Neuron (in vitro differentiated cells): ENCODE measurements around the gene CNN3.
A peak's percentile ranks its signal among the peaks of the same experiment; 100 is the strongest.

ENCODE experiments used
- H2AFZ ChIP-seq: one replicate; pipeline ENCODE4 v1.6.1; 2013; ENCODE audit warnings: low read depth, mild to moderate bottlenecking, inconsistent platforms, low read length, moderate library complexity
- H3K27me3 ChIP-seq: one replicate; pipeline ENCODE4 v1.6.1; 2013; ENCODE audit warnings: low read length; ENCODE audit not compliant: insufficient read depth
- H3K36me3 ChIP-seq: one replicate; pipeline ENCODE4 v1.6.1; 2013; ENCODE audit warnings: low read length; ENCODE audit not compliant: insufficient read depth
- H3K4me1 ChIP-seq: one replicate; pipeline ENCODE4 v1.6.1; 2013; ENCODE audit warnings: low read length; ENCODE audit not compliant: insufficient read depth
- H3K4me3 ChIP-seq: 2 replicates; pipeline ENCODE4 v1.5.1; 2013; ENCODE audit warnings: mild to moderate bottlenecking, low read length, moderate library complexity
- H3K9me3 ChIP-seq: one replicate; pipeline ENCODE4 v1.6.1; 2013; ENCODE audit warnings: low read length

CNN3 gene

DNA sequence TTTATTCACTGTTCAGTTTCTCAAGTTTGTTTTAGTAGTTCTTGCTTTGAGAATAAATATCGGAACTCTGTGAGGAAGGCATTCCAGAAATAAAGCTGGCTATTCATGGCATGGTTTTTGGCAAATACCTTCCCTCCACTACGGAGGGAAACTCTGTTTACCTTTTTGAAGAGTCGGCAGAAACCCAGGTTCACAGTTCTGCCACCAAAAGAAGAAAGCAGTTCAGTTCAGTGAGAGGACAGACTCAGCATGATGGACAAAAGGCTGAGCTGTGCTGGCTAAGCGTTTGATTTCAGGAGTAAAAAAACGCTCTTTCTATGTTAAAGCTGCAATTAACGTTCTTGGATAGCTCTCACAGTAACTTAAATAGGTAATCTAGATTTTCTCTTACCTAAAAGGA lies 42.4 kb downstream of the CNN3 start:
- peak overlapping the region; percentile 34 for H2AFZ ChIP-seq
- H3K27me3 ChIP-seq: no peaks in the 10 kb centered on the region
- peaks cover 31% of the 10 kb centered on the region for H3K4me1 ChIP-seq
- no peaks in the 10 kb centered on the region for H3K9me3 ChIP-seq
- H3K36me3 ChIP-seq: no peaks in the 10 kb centered on the region
- no peak overlapping the region for H3K4me3 ChIP-seq

DNA sequence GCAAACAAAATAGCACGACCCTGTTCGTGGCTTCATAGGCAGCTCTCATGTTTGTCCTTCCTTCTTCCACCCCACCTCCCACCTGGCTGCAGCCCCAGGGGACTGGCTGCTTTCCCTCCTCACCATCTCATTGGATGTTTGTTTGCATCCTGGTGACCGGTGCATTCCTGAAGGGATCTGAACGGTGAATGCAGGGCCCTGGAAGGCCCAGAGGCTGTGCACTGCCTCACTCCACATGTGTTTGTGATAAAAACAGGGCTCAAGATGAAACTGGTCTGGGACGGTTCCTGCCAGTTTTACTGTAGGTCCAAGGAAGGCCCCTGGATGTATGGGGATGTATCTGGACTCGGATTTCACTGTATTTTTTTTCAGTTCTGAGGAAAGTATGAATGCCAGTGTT lies 42.8 kb downstream of the CNN3 start:
- no peaks in the 10 kb centered on the region for H3K27me3 ChIP-seq
- H3K4me3 ChIP-seq: no peak overlapping the region
- H3K4me1 ChIP-seq: peaks cover 30% of the 10 kb centered on the region
- H3K9me3 ChIP-seq: no peaks in the 10 kb centered on the region
- H3K36me3 ChIP-seq: no peaks in the 10 kb centered on the region
- peak overlapping the region; percentile 34 for H2AFZ ChIP-seq

GRCh38 chr1:94883691-94884090 lies 43.2 kb downstream of the CNN3 start:
- peak overlapping the region; percentile 34 for H2AFZ ChIP-seq
- H3K9me3 ChIP-seq: no peaks in the 10 kb centered on the region
- H3K36me3 ChIP-seq: no peaks in the 10 kb centered on the region
- no peaks in the 10 kb centered on the region for H3K27me3 ChIP-seq
- peaks cover 27% of the 10 kb centered on the region for H3K4me1 ChIP-seq
- H3K4me3 ChIP-seq: no peak overlapping the region

DNA sequence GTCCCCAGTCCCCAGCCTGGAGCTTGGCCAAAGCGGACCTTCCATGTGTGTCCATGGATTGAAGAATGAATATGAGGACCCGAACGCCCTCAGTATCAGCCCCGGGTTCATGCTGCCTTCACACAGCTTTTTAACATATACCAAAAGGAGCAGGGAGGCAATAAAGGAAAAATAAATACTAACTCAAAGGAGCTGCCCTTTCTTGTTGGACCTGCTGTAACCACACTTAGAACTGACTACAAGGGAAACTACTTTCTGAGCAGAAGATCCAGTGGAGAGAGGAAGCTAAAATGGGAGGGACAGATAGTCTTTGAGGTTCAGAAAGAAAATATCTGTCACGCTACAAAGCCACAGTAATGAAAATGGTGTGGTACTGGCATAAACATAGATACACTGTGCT lies 48.6 kb downstream of the CNN3 start:
- no peak overlapping the region for H3K4me3 ChIP-seq
- no peak overlapping the region for H2AFZ ChIP-seq
- no peaks in the 10 kb centered on the region for H3K27me3 ChIP-seq
- H3K36me3 ChIP-seq: no peaks in the 10 kb centered on the region
- H3K9me3 ChIP-seq: peaks cover 2% of the 10 kb centered on the region
- peaks cover 5% of the 10 kb centered on the region for H3K4me1 ChIP-seq

DNA sequence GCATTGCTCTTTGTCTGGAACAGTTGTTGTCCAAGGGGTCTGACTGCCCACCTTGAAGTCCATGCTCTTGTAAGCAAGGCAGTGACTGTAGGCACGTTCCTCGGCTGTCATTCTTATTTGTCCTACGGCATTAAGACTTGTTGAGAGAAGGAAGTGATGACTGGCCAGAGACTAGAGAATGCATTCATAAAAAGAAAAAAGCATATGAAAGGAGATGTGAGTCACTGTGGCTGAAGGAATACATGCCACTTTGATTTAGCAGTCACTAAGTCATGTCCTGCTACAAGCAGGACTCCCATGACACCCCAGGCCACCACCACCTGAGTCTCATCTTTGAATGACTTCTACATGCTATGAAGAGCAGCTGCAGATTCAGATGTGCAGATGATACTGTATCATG lies 50.5 kb downstream of the CNN3 start:
- peaks cover 8% of the 10 kb centered on the region for H3K4me1 ChIP-seq
- H3K27me3 ChIP-seq: no peaks in the 10 kb centered on the region
- H3K4me3 ChIP-seq: no peak overlapping the region
- H3K9me3 ChIP-seq: peaks cover 2% of the 10 kb centered on the region
- no peak overlapping the region for H2AFZ ChIP-seq
- no peaks in the 10 kb centered on the region for H3K36me3 ChIP-seq

DNA sequence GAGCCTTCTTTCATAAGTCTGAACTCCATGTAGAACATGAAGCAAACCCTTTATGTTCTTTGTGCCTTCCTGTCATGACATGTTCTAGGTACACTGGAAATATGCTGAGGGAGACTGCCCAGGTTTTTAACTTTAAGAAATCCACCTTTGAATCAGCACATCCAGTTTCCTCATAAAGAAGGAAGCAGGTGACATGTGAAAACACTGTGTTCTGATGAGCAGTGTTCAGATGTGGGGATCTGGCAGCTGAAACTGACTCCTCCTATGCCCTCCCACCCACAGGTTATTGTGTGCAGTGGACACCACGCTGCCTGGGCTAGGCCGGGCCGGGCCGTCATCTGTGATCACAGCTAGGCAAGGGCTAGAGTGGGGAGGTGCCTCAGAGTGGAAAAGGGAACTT lies 51.1 kb downstream of the CNN3 start:
- H3K36me3 ChIP-seq: no peaks in the 10 kb centered on the region
- no peak overlapping the region for H3K4me3 ChIP-seq
- no peak overlapping the region for H2AFZ ChIP-seq
- H3K9me3 ChIP-seq: peaks cover 2% of the 10 kb centered on the region
- peaks cover 8% of the 10 kb centered on the region for H3K4me1 ChIP-seq
- H3K27me3 ChIP-seq: no peaks in the 10 kb centered on the region

GRCh38 chr1:94874423-94874822 lies 52.5 kb downstream of the CNN3 start:
- Histone ChIP-seq H3K9me3 (peaks cover 2% of the 10 kb centered on the region), H3K27me3 (no peaks in the 10 kb centered on the region), H3K4me3 (no peak overlapping the region)

DNA sequence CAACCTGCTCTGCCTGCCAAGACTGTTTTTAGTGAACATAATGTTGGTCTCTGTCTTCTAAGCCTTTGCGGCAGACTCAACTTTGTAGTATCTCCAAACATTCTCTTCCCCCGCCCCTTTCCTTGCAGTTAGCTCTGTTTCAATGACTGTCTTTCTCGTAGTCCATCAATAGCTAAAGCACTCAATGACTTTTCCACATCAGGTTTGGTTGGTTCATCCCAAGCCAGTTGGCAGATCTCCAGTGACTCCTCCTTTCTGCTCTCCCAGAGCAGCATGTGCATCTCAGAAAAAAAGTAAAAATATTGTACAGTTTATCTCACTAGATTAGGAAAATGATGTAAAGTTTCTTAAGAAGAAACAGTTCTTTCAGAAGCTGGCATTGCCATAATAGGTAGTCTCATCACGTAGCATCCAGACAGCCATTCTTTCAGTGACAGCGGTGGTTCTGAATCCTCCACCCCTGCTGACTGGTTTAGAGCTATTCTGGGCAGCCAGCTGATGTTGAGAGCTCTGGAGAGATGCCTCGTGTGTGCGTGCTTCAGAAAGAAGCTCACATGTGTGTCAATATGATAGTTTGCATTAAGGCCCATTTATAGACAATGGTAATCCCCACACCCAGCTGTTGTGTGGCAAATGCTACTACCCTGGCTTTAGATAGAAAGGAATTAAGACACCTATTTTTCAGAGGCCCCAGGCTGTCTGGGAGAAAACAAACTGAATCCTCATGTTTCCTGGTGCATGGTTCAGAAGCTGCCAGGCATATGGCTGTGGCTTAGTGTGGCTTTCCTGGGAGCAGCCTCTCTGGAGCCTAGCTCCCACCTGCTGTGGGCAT lies 53.2 kb downstream of the CNN3 start:
- Histone ChIP-seq H3K4me1 (peaks cover 8% of the 10 kb centered on the region), H3K27me3 (no peaks in the 10 kb centered on the region), H3K36me3 (no peaks in the 10 kb centered on the region), H3K4me3 (no peak overlapping the region), H2AFZ (no peak overlapping the region), H3K9me3 (peaks cover 2% of the 10 kb centered on the region)

More at GRCh38 chr1:94874423-94874822, 52.5 kb downstream of the CNN3 start:
- H3K36me3 ChIP-seq: no peaks in the 10 kb centered on the region
- H3K4me1 ChIP-seq: peaks cover 8% of the 10 kb centered on the region
- no peak overlapping the region for H2AFZ ChIP-seq

DNA sequence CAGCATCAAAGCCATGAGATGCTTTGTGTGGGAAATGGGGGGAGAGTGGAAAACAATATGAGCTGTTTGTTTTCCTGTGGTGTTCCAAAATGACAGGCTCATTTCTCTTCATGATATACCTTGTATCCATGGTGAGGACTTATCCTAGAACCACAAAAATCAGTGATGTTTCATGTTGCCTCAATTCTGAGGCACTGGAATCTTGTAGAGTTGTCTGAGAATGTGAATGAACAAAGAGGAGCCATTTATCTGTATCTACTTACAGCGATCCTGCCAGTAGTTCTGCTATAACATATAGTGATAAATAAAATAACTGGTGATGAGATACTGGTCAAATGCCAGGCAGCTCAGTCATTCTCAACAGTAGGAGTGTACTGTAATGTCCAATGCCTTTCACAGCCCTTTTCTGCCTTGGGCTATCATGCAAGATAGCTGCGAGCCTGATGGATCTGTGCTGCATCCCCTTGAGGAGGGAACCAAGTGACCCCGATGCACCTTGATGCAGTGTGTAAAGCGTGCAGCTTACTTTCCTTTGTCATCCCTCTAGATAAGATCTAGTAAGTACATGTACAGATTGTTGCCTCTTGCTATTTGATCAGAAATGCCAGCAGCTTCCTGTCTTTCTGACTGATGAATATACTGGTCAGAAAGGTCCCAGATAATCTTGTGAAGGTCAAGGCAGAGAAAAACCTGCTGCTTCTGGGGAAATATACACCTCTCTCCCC lies 54.0 kb downstream of the CNN3 start:
- peaks cover 8% of the 10 kb centered on the region for H3K4me1 ChIP-seq
- no peak overlapping the region for H3K4me3 ChIP-seq
- no peaks in the 10 kb centered on the region for H3K27me3 ChIP-seq
- no peaks in the 10 kb centered on the region for H3K36me3 ChIP-seq
- H3K9me3 ChIP-seq: no peaks in the 10 kb centered on the region
- no peak overlapping the region for H2AFZ ChIP-seq

- peaks cover 23% of the 10 kb centered on the region for H3K4me1 ChIP-seq
- H3K27me3 ChIP-seq: no peaks in the 10 kb centered on the region
- no peak overlapping the region for H3K4me3 ChIP-seq
- H3K9me3 ChIP-seq: no peaks in the 10 kb centered on the region
- no peak overlapping the region for H2AFZ ChIP-seq
- no peaks in the 10 kb centered on the region for H3K36me3 ChIP-seq
Measured at GRCh38 chr1:94871031-94871430, 55.9 kb downstream of the CNN3 start.

GRCh38 chr1:94866164-94866807 lies 60.6 kb downstream of the CNN3 start:
- no peak overlapping the region for H2AFZ ChIP-seq
- H3K27me3 ChIP-seq: no peaks in the 10 kb centered on the region
- H3K4me1 ChIP-seq: peaks cover 55% of the 10 kb centered on the region
- no peak overlapping the region for H3K4me3 ChIP-seq
- H3K9me3 ChIP-seq: no peaks in the 10 kb centered on the region
- H3K36me3 ChIP-seq: no peaks in the 10 kb centered on the region

DNA sequence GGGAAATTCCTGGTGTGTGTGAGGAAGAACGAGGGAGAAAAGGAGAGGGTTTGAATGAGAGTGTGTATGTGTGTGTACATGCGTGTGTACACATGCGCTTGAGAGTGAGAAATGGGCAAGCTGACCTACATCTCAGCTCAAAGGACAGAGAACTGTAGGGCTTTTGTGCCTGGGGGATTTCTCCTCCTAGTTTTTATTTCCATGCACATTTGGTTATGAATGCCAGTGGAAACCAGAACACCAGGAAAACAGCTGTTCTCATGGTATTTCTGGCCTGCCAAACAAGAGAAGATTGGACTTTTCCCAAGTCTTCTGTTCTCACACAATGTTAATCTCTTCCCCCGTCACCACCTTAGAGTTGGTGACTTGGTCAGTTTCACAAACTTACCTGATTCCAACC lies 61.5 kb downstream of the CNN3 start:
- Histone ChIP-seq H3K36me3 (no peaks in the 10 kb centered on the region), H3K4me1 (peaks cover 55% of the 10 kb centered on the region), H2AFZ (no peak overlapping the region), H3K9me3 (no peaks in the 10 kb centered on the region), H3K4me3 (no peak overlapping the region), H3K27me3 (no peaks in the 10 kb centered on the region)

GRCh38 chr1:94864821-94865220 lies 62.1 kb downstream of the CNN3 start:
- Histone ChIP-seq H2AFZ (no peak overlapping the region), H3K4me1 (peaks cover 55% of the 10 kb centered on the region), H3K9me3 (no peaks in the 10 kb centered on the region), H3K27me3 (no peaks in the 10 kb centered on the region), H3K4me3 (no peak overlapping the region), H3K36me3 (no peaks in the 10 kb centered on the region)
